Endothelial cell (in vitro differentiated cells): Measurements from ENCODE around the gene EMC9. TPM values are rescaled to one million over a fixed set of nuclear protein-coding genes. Genes with fewer than 3 reads are reported as not detected.
A peak's percentile ranks its signal among the peaks of the same experiment; 100 is the strongest.

Experiments
- DNase-seq: peaks from one replicate; pipeline ENCODE4 v3.0.0; 2021; ENCODE audit warnings: low spot score
- H3K27ac Mint-ChIP-seq: one replicate; pipeline ENCODE4 v1.8.0; 2021; ENCODE audit warnings: mixed read lengths, inconsistent platforms; ENCODE audit not compliant: unreplicated experiment
- H3K27me3 Mint-ChIP-seq: one replicate; pipeline ENCODE4 v1.8.0; 2021; ENCODE audit warnings: mild to moderate bottlenecking, moderate library complexity, mixed read lengths, inconsistent platforms; ENCODE audit not compliant: unreplicated experiment
- H3K36me3 Mint-ChIP-seq: one replicate; pipeline ENCODE4 v1.8.0; 2021; ENCODE audit warnings: mild to moderate bottlenecking, low read depth, mixed read lengths, inconsistent platforms; ENCODE audit not compliant: unreplicated experiment
- H3K4me1 Mint-ChIP-seq: one replicate; pipeline ENCODE4 v1.8.0; 2021; ENCODE audit warnings: mild to moderate bottlenecking, mixed read lengths, inconsistent platforms; ENCODE audit not compliant: unreplicated experiment
- H3K4me3 Mint-ChIP-seq: one replicate; pipeline ENCODE4 v1.8.0; 2021; ENCODE audit warnings: mild to moderate bottlenecking, mixed read lengths, inconsistent platforms; ENCODE audit not compliant: unreplicated experiment
- H3K9me3 Mint-ChIP-seq: one replicate; pipeline ENCODE4 v1.8.0; 2021; ENCODE audit warnings: mixed read lengths, inconsistent platforms; ENCODE audit not compliant: unreplicated experiment
- microRNA-seq: library from miRNA; unstranded; fragments of <30 nt; microRNA quantifications from one replicate; pipeline ENCODE4, GENCODE V29; 2020; ENCODE audit not compliant: unreplicated experiment
- total RNA-seq: library from RNA; stranded (reverse); fragmentation: NEBNext Ultra II Directional; extraction: Animal tissue kit (Norgen Biotek cat#: 25700); gene quantifications from one replicate; pipeline ENCODE4 v1.2.1, GENCODE V29; 2021; ENCODE audit not compliant: unreplicated experiment
- TF ChIP-seq, protein P1 (sequence below): fragments of 200-600 bp; sonication (generic); IDR thresholded peaks from one replicate; pipeline ENCODE4 v1.5.0; 2021; ENCODE audit warnings: antibody characterized with exemption; ENCODE audit not compliant: unreplicated experiment

The EMC9 gene
- total RNA-seq, 1 donor from 2014 or later: 16.7 TPM

- TF ChIP-seq, protein P1, sequence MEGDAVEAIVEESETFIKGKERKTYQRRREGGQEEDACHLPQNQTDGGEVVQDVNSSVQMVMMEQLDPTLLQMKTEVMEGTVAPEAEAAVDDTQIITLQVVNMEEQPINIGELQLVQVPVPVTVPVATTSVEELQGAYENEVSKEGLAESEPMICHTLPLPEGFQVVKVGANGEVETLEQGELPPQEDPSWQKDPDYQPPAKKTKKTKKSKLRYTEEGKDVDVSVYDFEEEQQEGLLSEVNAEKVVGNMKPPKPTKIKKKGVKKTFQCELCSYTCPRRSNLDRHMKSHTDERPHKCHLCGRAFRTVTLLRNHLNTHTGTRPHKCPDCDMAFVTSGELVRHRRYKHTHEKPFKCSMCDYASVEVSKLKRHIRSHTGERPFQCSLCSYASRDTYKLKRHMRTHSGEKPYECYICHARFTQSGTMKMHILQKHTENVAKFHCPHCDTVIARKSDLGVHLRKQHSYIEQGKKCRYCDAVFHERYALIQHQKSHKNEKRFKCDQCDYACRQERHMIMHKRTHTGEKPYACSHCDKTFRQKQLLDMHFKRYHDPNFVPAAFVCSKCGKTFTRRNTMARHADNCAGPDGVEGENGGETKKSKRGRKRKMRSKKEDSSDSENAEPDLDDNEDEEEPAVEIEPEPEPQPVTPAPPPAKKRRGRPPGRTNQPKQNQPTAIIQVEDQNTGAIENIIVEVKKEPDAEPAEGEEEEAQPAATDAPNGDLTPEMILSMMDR: no peak
- Mint-ChIP-seq H3K4me3 (peak overlapping the region; percentile 79), H3K36me3 (peaks cover 8% of the 10 kb centered on the region), H3K27ac (no peak overlapping the region), H3K27me3 (peaks cover 8% of the 10 kb centered on the region), H3K9me3 (no peaks in the 10 kb centered on the region), H3K4me1 (peaks cover 18% of the 10 kb centered on the region)
- DNase-seq: no peak
Measured at GRCh38 chr14:24092505-24093206, 48.7 kb downstream of the EMC9 start.

GRCh38 chr14:24092110-24092504 lies 49.3 kb downstream of the EMC9 start:
- TF ChIP-seq, protein P1: no peak
- Mint-ChIP-seq H3K27me3 (peaks cover 11% of the 10 kb centered on the region), H3K9me3 (no peaks in the 10 kb centered on the region), H3K36me3 (peaks cover 8% of the 10 kb centered on the region), H3K27ac (no peak overlapping the region), H3K4me3 (no peak overlapping the region), H3K4me1 (peaks cover 18% of the 10 kb centered on the region)
- DNase-seq: no peak

DNA sequence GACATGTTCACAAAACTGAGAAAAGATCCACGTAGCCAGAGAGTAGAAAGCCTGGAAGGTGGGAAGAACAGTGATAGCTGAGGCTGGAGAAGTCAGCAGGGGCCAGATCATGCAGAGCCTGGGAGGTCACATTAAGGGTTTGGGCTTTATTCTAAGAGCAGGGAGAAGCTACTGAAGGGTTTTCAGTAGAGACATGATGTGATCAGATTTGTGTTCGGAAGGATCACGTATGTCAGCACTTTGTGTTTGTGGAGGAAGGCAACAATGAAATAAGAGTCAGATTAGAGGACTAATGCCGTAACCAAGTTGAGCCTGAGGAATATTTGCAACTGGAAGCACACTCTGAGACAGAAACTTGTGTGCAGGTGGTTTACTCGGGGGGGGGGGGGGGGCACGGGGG lies 51.5 kb downstream of the EMC9 start:
- Mint-ChIP-seq H3K27ac (no peak overlapping the region), H3K27me3 (peaks cover 10% of the 10 kb centered on the region), H3K9me3 (no peaks in the 10 kb centered on the region)

More for the DNA sequence above, 51.5 kb downstream of the EMC9 start:
- Mint-ChIP-seq H3K4me1 (peaks cover 8% of the 10 kb centered on the region), H3K4me3 (no peak overlapping the region), H3K36me3 (peaks cover 5% of the 10 kb centered on the region)
- TF ChIP-seq, protein P1: no peak
- no peak for DNase-seq

Small RNA genes lying within 50 kb of the gene (microRNA-seq; reads per million reads assigned to microRNA genes)
- not detected for gene MIR7703

Other genes with a start within 250 kb of the EMC9 start
- gene DHRS4, start 187.8 kb downstream of the EMC9 start, total RNA-seq: 18.9 TPM
- 19.2 TPM for gene DHRS4L2, start 152.7 kb downstream of the EMC9 start, total RNA-seq
- 1.4 TPM for gene CARMIL3, start 89.6 kb downstream of the EMC9 start, total RNA-seq
- gene CPNE6, start 70.0 kb downstream of the EMC9 start, total RNA-seq: not detected
- 23.9 TPM for gene PCK2, start 47.3 kb downstream of the EMC9 start, total RNA-seq
- gene DCAF11, start 26.8 kb downstream of the EMC9 start, total RNA-seq: 38.2 TPM
- gene NRL, start 26.6 kb downstream of the EMC9 start, total RNA-seq: 1.2 TPM
- gene FITM1, start 10.9 kb downstream of the EMC9 start, total RNA-seq: 0.59 TPM
- 43.6 TPM for gene PSME1, start 5.4 kb downstream of the EMC9 start, total RNA-seq
- 73.6 TPM for gene PSME2, start 5.0 kb upstream of the EMC9 start, total RNA-seq
- gene RNF31, start 5.9 kb upstream of the EMC9 start, total RNA-seq: 90.2 TPM
- 25.7 TPM for gene IRF9, start 19.7 kb upstream of the EMC9 start, total RNA-seq
- gene REC8, start 30.5 kb upstream of the EMC9 start, total RNA-seq: 31.8 TPM
- 29.0 TPM for gene IPO4, start 47.2 kb upstream of the EMC9 start, total RNA-seq
- gene TM9SF1, start 53.9 kb upstream of the EMC9 start, total RNA-seq: 41.8 TPM
- not detected for gene TSSK4, start 64.1 kb upstream of the EMC9 start, total RNA-seq
- 34.3 TPM for gene CHMP4A, start 71.9 kb upstream of the EMC9 start, total RNA-seq
- gene MDP1, start 74.5 kb upstream of the EMC9 start, total RNA-seq: 17.4 TPM
- 154 TPM for gene NEDD8, start 90.8 kb upstream of the EMC9 start, total RNA-seq
- 61.3 TPM for gene GMPR2, start 91.3 kb upstream of the EMC9 start, total RNA-seq
- gene TINF2, start 101.0 kb upstream of the EMC9 start, total RNA-seq: 25.4 TPM
- gene TGM1, start 121.6 kb upstream of the EMC9 start, total RNA-seq: 1.7 TPM
- 17.7 TPM for gene RABGGTA, start 130.0 kb upstream of the EMC9 start, total RNA-seq
- gene DHRS1, start 158.2 kb upstream of the EMC9 start, total RNA-seq: 17.7 TPM
- gene NOP9, start 158.3 kb upstream of the EMC9 start, total RNA-seq: 27.2 TPM
- 0.82 TPM for gene CIDEB, start 166.4 kb upstream of the EMC9 start, total RNA-seq
- gene LTB4R2, start 168.5 kb upstream of the EMC9 start, total RNA-seq: 13.3 TPM
- 9.5 TPM for gene LTB4R, start 169.9 kb upstream of the EMC9 start, total RNA-seq
- 74.6 TPM for gene ADCY4, start 193.5 kb upstream of the EMC9 start, total RNA-seq
- 2.6 TPM for gene RIPK3, start 198.4 kb upstream of the EMC9 start, total RNA-seq
- gene NFATC4, start 226.6 kb upstream of the EMC9 start, total RNA-seq: 42.4 TPM